Measurements from ENCODE around the gene IRF1. TPM values are rescaled to one million over a fixed set of nuclear protein-coding genes. Genes with fewer than 3 reads are reported as not detected.

Gene IRF1
- total RNA-seq, 4 donors from 2014 or later, result 8.3 to 66.7 (median 16.1) TPM

DNA sequence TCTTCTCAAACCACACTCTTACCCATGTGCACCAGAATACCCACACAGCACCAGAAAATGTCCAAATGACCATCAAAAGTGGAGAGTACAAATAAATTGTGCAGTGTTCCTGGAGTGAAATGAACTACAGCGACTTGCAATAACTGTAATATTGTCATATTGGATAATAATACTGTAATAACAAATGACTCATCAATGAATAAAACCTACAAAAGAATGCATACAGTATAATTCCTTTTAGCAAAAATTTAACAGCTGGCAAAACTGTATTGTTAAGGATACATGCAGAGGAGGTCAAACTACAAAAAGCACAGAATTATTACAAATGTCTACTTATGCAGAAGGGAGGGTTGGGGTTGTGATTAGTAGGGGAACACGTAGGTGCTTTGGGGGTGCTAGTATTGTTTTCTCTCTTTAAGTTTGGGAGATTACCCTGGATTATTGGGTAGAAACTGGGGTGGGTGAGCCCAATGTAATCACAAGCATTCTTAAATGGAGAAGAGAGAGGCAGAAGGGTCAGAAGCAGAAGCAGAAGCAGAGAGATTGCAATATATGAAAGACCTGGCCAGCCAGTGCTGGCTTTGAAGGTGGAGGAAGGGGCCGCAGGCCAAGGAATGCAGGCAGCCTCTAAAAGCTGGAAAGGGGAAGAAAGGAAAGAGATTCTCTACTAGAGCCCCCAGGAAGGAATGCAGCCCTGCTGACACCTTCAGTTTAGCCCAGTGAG, 21.8 kb downstream of the IRF1 start:
- TF ChIP-seq, protein P1, sequence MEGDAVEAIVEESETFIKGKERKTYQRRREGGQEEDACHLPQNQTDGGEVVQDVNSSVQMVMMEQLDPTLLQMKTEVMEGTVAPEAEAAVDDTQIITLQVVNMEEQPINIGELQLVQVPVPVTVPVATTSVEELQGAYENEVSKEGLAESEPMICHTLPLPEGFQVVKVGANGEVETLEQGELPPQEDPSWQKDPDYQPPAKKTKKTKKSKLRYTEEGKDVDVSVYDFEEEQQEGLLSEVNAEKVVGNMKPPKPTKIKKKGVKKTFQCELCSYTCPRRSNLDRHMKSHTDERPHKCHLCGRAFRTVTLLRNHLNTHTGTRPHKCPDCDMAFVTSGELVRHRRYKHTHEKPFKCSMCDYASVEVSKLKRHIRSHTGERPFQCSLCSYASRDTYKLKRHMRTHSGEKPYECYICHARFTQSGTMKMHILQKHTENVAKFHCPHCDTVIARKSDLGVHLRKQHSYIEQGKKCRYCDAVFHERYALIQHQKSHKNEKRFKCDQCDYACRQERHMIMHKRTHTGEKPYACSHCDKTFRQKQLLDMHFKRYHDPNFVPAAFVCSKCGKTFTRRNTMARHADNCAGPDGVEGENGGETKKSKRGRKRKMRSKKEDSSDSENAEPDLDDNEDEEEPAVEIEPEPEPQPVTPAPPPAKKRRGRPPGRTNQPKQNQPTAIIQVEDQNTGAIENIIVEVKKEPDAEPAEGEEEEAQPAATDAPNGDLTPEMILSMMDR (IDR thresholded peaks at IDR 0.05; ENCODE audit: low read depth), result no peak

DNA sequence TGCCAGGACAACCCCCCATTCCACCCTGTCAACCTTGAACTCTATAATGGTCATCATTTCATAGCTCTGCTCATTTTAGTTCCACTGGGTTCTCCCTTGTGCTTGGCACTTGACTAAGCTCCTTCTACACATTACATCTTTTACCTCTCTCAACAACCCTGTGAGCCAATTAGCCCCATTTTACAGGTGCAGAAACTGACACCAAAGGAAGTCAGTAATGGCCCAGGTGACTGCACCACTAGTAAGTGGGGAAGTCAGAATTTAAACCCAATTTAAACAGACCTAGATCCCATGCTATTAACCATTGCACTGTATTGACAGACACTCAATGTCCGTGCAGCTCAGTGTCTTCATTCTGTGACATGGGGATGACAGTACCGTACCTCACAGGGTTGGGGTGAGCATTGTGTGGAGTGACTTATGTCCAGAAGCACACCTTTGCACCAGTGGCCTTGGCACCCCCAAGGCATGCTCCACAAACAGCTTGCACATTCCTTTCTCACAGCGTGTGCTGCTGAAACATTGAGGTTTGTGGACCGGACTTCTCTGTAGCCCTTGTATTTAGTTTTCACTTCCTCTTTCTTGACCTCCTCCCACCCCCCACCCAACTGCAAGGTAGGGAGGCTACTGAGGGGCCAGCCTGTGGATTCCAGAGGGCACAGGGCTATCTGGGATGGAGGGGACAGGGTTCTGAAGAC, 23.1 kb downstream of the IRF1 start:
- TF ChIP-seq, protein P1 (IDR thresholded peaks at IDR 0.05; ENCODE audit: low read depth), result no peak

DNA sequence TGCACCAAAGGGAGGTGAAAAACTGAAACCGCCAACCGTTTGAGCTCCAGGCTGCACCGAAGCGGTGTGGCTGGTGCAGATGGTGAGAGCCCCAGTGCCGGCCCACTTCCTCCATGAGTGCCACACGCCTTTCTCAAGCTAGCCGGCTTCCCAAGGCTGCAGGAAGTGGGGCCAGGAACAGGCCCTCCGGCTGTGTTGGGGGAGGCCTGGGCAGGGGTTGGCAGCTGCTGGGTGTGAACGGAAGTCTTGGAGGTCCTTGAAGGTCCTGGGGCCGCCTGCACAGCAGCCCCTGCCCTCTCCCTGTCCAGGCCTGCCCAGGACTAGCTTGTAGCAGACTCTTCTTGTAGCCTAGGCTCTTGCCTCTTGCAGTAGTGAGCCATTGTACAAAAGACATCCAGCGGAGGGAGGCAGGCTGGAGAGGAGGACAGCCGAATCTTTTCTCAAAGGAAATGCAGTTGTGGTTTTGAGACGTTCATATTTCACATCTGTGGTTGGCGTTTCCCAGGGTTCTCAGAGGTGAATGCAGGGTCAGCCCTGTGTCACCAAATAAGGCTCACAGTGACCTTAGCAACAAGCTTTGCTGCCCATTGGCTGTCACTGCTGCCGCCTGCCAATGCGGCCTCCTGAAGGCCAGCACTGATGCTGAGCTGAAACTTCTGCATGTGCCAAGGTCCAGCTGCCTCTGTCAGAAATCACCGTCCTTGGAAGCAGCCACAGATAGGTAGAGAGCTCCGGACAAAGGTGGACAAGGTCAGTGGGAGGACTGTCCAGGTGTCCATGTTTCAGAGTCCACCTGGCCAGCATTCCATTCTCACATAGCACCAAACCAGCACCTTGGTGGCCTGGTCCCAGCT, 23.9 kb downstream of the IRF1 start:
- TF ChIP-seq, protein P1 (IDR thresholded peaks at IDR 0.05; ENCODE audit: low read depth), result no peak

DNA sequence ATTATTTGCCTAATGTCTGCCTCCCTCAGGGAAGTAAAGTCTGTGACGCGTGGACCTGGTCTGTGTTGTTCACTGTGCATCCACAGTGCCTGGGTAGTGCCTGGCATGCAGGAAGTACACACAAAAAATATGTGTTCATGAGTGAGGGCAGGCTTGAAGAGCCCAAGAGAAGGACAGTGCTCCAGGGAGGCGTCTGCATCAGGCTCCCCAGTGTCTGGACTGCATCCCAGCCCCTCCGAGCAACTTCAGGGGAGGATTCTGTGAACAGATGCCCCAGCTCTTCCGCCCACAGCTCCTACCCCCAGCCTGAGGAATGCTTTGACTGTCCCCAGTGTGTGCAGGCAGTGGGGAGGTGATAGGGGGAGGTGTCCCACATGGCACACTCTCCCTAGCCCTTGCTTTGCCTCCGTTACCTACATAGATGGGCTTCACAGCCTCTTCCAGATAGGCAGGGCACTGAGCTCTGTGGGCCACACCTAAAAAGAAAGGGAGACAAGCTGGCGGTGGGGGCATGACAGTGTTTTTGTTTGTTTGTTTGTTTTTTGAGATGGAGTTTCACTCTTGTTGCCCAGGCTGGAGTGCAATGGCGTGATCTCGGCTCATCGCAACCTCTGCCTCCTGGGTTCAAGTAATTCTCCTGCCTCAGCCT, 25.4 kb downstream of the IRF1 start:
- TF ChIP-seq, protein P1 (IDR thresholded peaks at IDR 0.05; ENCODE audit: low read depth), result no peak

DNA sequence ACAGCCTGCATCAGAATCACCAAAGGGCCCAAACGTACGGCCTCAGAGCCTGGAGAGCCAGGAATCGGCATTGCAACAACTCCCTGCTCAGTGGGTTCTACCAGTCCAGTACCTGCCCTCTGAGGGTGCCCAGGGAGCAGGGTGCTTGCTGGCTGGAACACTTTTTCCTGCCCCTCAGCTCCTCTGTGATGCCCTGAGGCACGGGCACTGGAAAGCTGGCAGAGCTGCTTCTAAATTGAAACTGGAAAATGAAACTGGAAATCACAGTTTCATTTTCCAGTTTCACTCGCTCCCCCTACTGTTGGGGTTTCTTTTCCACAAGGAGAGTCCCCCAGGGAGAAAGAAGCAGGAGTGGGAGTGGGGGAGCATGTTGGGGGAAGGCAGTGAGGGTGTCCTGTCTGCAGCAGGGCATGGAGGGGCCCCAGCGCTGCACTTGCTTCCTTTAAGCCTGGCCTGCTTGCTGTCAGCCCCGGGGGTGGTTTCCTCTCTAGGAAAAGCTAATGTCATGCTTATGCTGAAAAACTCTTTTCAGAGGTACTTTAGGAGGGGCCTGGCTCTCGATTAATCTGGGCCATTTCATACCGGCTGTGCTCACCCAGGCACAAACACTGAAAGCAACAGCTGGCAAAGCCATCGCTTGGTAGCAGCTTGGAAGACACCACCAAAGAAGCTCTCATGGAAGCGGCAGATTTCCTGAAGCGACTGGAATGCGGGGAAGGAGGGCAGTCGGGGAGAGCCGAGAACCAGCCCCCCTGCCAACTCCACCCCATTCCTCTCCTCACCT, 26.2 kb downstream of the IRF1 start:
- TF ChIP-seq, protein P1 (IDR thresholded peaks at IDR 0.05; ENCODE audit: low read depth), result no peak

DNA sequence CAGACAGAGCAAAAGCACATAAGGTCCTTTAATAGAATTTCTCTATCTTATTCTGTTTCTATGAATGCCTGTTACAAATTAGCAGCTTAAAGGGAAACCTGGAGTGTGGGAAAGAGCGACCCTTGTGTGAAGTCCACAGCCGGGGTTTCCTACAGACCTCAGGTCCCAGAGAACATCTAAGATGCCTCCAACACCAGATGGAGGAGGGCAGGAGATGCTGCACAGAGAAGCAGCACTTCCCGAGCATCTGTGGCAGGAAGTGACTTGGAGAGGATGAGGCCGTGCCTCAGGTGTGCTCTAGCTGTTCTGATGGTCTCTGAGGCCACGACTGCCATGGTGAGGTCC, 26.8 kb downstream of the IRF1 start:
- TF ChIP-seq, protein P1 (IDR thresholded peaks at IDR 0.05; ENCODE audit: low read depth), result no peak
